Inflammatory macrophage treated with lipopolysaccharide for 4 hours (primary cell): ENCODE results near the gene LRRC31.

Source experiments
- DNase-seq: peaks from one replicate; pipeline ENCODE4 v3.0.0-alpha.2; 2020

The LRRC31 gene

DNA sequence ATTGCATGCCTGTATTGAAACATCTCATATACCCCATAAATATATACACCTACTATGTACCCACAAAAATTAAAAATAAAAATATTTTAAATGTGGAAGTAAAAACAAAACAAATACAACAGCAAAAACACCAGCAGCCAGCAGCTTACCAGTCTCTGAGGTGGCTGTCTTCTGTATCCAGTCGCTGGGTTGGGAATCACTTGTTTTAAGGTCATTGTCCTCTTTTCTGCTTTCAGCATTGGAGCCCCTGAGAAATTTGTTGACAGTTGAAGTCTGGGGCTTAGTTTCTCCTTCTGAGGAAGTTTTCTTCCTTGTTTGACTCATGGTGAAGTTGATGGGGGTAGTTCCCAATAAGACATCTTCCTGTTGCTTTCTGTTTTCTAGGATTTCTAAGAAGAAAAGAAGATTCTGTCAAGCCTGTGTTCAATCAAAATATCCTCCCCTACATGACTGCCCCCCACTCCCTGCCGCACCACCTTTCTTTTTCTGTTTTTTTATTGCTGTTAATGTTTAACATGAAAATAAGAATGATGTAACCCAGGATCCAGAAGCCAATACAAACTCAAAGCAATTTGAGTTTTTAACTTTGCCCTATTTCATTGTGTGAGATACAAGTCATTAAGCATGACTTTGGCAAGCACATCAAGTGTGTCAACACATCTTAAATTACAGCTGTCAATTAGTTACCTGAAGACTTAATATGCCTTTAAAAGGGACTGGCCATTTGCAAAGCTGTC is at the start of gene LRRC31:
Gene LRRC31 (minus strand): TSS at position 452 of the 737 bp plus-strand sequence. CDS start 128 bp downstream, at position 324.
- no peak for DNase-seq

DNA sequence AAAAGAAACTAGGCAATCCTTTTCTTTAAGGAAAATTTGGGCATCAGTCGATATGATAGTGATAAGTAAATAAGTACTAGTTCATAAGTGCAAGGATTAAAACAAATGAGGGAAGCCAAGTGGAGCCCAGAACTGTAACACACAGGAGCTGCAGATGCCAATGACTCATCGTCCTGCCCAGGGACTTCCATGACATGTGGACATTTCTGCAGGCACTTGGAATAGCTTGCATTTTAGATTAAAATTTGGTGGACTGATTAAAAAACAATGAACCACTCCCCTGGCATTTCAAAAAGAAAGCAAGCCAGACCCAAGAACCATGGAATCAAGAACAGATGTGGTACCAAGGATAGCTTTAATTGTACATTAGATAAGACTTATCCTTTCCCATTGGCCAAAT is 44.6 kb upstream of the LRRC31 start:
- DNase-seq: peak; percentile 12

DNA sequence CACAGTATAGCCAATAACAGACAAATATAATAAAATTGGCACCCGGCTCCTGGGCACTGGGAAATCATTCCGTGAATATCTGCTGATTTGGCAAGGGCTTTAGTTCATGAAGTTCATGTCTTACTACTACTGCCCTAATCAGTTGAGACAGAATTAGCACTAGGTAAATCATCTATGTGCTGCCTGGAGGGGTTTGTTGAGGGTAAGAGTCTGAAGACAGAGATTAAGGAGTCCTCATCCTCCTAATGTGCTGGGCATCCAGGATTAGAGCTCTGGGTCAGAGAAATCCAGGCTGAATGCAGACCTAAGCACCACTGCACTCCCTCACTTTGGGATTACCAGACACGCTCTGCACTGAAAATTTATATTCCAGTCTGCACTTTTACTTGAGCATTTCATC is 43.6 kb upstream of the LRRC31 start:
- no peak for DNase-seq

DNA sequence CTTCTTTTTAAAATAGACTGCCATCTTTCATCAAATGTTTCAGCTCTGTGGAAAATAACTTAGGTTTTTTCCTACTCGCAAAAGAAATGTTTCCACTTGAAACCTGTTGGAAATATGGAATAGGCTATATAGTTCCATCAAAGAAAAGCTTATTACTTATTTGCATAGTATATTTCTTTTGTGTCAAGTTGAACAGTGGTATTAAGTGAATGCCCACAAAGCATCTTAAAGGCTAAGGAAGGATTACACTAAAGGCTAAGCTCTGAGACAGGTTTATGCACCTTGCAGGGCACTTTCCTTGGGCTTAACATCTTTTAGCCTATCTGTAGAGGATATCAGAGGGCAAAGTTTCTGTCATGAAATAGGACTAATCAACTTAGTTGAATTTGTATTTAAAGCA is 41.5 kb upstream of the LRRC31 start, which contains the start of gene SAMD7:
Gene SAMD7 (plus strand): TSS at position 301 of the 400 bp plus-strand sequence. CDS start 7,927 bp downstream, outside the sequence.
- no peak for DNase-seq

DNA sequence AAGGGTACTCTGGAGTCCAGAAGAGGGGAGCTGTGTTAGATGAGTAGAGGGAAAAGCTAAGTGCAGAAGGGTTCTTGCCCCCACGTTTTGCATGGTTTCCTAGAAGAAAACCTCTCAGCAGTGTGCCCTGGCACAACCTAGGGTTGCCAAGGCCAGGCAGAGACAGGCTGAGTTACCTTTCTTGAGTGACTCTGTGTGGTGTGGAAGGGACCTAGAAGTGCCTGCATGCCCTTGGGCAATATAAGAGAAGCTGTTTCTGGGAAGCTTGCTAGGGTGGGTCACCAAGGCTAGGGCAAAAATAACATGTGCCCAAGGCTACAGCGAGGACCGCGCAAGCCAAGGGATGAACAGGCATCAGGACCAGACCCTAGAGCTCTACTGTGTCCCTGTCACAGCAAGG is 38.2 kb upstream of the LRRC31 start:
- DNase-seq: no peak

DNA sequence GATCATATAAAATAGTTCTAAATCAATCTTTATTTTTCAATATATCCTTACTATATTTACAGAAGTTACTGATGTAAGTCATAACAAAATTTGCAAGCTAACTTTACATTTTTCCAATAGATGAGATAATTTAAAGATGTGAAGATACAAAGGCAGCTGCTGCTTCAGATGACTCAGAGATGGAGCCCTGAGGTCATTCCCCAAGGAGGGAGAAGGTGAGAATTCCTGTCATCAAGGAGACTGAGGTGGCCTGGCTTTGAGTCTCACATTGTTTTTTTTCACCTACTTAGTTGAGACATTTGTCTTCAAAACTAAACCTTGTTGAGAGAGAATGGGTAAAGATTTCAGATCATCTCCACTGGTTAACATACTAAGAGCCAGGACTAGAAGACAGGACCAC is 37.7 kb upstream of the LRRC31 start:
- DNase-seq: no peak

DNA sequence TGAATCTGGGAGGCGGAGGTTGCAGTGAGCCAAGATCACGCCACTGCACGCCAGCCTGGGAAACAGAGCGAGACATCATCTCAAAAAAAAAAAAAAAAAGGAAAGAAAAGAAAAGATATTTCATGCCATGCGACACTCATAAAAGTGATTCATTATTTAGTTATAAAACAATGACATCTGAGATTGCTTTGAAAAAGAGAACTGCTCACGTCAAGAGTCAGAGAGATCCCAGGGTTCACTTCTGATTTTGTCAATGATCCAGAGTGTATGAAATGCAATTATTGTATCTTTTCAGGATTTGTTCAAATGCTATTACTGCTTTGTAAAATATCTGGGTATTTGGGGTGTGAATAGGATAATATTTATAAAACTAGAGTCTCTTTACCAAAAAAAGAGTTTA is 35.7 kb upstream of the LRRC31 start:
- no peak for DNase-seq

DNA sequence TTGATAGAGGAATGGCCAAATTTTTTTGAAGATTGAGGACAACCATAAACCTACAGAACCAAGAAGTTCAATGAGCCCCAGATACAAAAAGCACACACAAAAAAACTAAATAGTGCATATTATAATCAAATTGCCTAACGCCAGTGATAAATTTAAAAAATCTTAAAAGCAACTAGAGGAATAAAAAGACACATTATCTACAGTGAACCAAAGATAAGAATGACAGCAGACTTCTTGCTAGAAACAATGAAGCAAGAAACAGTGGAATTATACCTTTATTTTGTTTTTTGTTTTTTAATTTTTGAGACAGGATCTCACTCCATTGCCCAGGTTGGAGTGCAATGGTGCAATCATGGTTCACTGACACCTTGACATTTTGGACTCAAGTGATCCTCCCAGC is 31.7 kb upstream of the LRRC31 start:
- no peak for DNase-seq

DNA sequence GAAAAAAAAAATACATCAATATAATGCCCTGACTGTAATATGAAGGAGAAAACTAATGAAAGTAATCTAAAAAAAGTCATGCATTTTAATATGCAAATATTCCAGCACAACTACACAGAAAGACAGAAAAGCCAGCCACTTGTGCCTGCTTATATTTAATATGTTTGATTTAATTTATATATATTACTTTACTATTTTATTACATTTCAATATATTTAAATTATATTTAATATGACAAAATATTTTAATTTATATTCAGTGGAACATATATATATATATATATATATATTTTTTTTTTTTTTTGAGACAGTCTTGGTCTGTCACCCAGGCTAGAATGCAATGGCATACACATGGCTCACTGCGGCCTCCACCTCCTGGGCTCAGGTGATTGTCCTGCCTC is 27.5 kb upstream of the LRRC31 start:
- no peak for DNase-seq

DNA sequence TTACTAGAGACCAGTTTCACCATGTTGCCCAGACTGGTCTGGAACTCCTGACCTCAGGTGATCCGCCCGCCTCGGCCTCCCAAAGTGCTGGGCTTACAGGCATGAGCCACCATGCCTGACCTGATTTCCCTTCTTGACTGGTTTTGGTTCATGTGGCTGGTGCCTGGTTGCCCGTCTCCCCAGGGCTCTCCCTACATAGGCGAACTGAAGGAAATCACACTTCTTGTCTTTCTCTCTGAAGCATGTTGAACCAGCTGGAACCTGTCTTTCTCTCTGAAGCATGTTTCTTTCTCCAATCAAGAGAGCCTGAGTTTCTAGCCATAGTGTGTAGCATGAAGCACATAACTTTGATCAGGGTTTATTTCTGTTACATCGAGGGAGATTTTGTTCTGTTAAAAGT is 25.3 kb upstream of the LRRC31 start:
- DNase-seq: no peak

DNA sequence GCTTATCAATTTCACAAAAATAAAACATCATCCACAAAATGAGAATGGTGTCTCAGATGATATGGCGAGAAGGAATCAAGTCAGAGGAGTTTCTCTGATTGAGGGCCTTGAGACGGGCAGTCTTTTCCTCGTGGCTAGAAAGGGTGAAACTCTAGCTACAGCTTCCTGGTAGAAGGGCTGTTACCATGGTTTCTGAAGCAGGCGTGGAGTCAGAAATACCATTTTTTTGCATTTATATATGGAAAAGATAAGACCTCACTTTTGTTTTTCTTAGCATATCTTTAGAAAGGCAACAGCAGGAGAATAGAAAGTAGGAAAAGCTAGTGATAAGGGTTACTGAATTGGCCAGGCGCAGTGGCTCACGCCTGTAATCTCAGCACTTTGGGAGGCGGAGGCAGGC is 24.4 kb upstream of the LRRC31 start:
- no peak for DNase-seq

DNA sequence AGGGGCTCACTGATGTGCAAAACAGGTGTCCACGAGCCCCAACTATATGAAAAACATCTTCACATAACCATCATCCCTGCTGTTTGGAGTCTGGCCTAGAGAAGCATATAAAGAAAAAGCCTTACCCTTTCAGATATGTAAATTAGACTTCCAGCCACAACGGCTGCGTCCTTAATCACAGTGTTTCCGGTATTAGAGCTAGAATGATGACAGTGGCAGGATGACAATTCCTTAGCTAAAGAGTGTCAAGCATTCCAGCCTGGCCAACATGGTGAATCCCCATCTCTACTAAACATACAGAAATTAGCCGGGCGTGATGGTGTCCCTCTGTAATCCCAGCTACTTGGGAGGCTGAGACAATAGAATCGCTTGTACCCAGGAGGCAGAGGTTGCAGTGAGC is 22.2 kb upstream of the LRRC31 start:
- no peak for DNase-seq

DNA sequence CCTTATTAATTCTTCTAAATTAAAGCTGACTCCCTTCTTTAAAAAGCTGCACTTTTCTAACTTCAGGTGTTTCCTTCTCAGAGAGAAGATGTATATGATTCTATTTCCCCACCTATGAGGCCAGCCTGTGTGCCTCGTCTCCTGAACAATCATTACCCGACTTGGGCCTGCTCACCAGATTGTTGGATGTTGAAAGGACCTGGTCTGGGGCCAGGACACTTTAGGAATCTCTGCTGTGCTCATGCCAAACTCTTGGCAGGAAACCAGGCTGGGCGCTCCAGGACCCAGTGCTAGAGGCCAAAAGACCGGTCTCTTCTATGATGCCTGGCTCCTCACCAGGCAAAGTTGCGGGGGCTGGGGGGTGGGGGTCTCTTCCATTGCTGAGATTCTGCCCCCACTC is 16.9 kb upstream of the LRRC31 start:
- DNase-seq: no peak

DNA sequence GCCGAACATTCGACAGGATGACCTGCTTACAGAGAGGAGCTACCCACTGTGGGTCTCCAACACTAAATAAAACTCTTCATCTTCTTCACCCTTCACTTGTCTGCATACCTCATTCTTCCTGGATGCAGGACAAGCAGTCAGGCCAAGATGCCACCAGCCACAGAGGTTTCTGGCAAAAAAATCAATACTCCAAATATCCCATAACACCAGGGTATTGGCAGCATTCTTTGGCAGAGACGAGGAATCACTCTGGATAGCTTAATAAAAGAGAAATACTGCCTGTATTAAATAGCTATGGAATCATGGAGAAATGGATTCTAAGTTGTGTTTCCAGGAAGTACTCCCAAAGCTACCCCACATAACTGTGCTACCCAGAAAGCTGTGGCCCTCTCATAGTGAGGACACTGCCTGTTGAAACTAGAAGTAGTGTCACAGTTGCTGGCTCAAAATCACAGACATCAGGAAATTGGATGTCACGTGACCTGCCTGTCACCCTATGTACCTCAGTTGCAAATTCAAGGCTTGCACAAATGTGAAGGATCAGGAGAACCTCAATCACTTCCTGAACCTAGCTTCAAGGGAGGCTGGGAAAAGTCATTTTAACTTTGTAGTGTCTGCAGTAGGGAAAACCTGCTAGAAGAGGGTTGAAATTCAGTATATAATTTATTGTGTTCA is 11.0 kb upstream of the LRRC31 start:
- no peak for DNase-seq

DNA sequence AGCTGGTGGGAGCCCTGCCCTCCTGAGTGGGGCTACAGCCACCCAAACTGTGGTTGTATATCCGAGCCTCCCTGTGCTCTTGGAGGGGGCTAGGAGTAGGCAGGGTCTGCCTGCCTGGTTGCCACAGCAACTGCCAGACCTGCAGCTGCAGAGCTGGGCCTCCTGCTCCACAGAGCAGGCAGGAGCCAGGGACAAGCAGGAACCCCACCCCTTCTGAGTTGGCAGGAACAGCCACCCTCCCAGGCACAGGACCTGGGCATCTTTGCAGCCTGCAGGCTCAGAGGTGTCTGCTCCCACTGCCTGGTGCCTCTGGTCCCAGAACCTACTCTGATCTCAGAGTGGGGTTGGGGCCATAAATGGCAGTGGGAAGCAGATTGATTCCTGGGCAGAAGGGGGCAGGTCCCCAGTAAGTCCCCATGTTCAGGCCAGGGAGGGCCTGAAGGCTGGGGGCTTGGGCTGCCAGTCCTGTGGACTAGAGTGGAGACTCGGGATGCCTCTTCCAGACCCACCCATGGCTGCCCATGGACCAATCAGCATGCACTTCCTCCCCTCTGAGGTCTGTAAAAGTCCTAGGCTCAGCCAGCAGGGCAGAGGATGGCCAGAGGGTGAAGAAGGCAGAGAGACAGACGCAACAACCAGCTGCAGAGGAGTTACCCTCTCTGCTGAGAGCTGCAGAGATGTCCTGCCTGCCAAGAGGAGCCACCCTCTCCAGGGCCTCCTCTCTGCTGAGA is 10.3 kb upstream of the LRRC31 start:
- no peak for DNase-seq

DNA sequence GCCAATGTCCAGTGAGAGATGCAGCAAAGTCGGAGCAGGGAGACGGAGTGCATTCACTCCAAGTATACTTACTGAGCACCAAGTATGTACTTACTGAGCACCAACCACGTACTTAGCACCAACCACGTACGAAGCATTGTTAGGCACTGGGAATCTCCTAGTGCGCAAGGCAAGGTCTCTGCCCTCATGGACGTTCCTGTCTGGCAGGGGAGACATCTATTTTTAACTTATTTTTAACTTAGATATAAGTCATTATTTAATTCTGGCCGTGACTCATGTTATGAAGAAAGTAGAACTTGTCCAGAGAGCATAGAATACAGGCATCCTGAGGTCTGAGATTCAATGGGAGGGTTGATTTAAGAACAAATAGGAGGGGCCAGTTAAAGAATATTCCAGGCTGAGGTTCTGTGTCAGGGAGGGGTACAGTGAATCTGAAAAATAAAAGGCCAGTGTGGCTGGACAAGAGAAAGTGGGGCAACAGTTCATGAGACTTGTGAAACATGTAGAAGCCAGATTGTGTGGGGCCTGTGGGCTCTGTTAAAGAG is 9.3 kb upstream of the LRRC31 start:
- DNase-seq: no peak

DNA sequence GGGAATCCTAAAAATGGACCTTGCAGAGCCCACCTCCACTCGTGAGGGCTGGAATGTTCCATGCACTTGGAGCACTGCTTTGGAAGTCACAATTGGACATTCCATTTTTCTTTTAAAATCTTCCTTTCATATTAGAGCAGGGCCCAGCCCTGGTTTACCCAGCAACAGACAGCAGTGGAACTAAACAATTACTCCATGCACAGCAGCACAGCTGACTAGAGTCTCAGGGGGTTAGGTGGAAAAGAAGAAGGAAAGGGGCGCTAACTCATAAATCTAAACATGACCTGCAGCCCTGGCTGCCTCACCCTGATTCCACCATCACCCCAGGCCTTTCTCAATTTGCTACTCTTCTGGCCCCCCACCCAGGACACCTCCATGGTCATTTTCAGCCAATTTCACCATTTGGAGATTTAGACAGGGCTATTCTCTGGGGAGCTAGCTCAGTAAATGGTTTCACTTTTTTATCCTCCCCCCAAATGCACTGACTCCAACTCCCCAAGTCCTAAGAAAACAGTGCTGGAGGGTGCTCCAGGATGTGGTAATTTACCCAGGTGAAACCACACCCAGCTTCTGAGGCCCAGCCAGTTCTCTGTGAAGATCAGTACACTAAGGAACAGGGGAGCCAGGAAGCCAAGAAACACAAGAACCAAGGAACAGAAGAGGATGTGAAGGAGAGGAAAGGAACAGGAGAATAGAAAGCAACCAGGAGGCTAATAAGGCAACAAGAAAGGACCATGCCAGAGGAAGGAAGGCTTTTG is 1.6 kb upstream of the LRRC31 start:
- DNase-seq: no peak

DNA sequence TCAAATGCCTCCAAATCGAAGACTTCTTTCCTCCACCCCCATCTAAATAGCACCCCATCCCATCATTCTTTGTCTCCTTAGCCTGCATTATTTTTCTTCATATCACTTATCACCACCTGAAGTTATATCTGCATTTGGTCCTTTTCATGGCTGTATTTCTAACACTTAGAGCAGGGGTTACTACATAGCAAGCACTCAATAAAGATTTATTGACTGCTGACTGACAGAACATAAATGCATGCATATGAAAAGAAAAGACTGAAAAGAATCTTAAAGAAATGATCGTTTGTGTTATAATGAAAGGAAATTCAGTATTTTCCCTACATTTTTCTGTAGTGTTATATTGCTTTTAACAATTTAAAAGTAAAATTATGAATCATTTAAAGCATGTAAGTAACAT is 1.4 kb downstream of the LRRC31 start:
- DNase-seq: no peak

DNA sequence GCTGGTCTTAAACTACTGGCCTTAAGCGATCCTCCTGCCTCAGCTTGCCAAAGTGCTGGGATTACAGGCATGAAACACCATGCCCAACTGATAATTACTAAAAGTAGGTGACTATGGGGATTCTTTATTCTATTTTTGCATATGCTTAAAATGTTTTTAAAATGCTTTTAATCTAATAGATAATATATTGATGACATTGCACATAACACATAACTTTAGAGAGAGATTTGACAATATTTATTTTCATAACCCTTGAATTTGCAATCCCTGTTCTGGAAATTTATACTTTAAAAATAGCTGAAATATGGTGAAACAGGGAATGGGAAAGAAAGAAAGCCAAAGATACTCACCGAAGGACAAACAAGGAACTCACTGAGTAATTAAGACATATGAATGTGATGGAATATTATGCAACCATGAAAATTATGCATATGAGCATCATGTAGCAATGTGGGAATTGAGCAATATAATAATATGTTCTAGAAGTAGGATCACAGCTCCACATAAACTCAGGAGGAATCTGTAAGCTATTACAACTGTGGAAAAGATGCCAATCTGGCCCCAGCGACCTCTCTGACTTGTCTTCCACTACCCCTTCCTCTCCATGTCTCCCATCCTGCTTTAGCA is 2.0 kb downstream of the LRRC31 start:
- DNase-seq: peak; percentile 57

DNA sequence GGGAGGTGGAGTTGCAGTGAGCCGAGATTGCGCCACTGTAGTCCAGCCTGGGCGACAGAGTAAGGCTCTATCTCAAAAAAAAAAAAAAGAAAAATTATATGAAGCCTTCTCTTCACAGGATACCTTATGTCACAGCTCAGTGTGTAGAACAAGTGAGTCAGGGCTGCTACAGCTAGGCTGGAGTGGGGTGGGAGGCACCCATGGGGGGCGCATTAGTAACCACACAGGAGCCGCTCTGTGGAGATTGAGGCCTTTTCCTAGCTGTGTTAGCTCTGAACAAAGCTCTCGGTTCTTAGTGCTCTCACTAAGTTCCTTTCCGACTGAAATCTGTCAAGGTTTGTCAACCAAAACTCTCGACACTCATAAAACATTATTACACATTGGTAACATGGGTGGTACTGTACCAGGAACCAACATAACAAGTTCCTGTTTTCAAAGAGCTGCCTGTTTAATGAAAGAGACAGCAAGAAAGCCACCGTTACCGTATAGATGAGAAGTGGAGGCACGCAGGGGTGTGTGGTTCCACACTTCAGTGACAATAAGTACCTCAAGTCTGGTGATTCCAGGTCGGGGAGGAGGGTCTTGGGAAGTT is 4.5 kb downstream of the LRRC31 start:
- peak; percentile 58 for DNase-seq

DNA sequence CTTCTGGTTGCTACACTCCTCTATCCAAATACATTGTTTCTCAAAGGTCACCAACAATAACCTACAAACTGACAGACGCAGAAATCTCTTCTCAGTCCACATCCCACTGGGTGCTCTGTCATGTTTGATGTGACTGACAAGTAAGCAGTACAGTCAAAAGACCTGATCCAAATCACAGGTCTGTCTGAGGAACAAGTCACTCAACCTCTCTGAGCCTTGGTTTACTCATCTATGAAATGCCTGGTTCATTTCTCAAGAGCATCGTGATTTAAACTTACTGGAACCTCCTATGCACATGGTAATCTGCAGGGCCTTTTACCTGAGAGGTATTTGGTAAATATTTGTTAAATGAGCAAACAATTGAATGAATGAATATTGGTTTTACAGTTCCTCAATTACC is 5.5 kb downstream of the LRRC31 start:
- DNase-seq: no peak

DNA sequence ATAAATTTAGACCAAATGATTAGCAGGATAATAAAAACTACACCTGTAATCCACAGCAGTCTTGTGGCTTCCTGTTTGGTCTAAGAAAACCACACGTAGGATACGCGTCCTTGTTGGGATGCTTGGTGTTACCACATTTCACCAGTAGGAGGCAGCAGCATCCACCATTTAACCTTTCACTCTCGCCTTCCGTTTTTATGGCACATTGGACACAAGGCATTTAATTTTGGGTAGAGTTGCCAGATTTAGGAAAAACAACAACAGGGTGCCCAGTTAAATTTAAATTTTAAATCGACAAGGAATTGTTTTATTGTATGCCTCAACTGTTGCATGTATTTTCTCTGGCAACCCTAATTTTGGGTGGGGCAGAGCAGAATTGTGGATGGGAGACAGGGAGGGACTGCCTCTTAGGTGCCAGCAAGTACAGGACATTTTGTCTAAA is 6.3 kb downstream of the LRRC31 start:
- DNase-seq: peak; percentile 68
